ENCODE results near the gene TJP1.

GRCh38 chr15:29656636-29657475, 165.4 kb downstream of the TJP1 start:
- TF ChIP-seq, protein P1, sequence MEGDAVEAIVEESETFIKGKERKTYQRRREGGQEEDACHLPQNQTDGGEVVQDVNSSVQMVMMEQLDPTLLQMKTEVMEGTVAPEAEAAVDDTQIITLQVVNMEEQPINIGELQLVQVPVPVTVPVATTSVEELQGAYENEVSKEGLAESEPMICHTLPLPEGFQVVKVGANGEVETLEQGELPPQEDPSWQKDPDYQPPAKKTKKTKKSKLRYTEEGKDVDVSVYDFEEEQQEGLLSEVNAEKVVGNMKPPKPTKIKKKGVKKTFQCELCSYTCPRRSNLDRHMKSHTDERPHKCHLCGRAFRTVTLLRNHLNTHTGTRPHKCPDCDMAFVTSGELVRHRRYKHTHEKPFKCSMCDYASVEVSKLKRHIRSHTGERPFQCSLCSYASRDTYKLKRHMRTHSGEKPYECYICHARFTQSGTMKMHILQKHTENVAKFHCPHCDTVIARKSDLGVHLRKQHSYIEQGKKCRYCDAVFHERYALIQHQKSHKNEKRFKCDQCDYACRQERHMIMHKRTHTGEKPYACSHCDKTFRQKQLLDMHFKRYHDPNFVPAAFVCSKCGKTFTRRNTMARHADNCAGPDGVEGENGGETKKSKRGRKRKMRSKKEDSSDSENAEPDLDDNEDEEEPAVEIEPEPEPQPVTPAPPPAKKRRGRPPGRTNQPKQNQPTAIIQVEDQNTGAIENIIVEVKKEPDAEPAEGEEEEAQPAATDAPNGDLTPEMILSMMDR (optimal IDR thresholded peaks at IDR 0.05 in 1 of 3, IDR thresholded peaks at IDR 0.05 in 1 of 3, conservative IDR thresholded peaks at IDR 0.05 in 1 of 3; ENCODE audit: extremely low read depth in 1 of 3, insufficient read depth in 2 of 3, low read length in 3 of 3): peak in 1 of 3 experiments; percentile 0
- no peak for TF ChIP-seq EZH2 (IDR thresholded peaks at IDR 0.05; ENCODE audit: low read length)
